Forelimb muscle (tissue), 1 donor: Measurements from ENCODE around the gene PRR20G. TPM values are rescaled to one million over a fixed set of nuclear protein-coding genes. Genes with fewer than 3 reads are reported as not detected.

Experiments
- DNase-seq: peaks from one replicate; pipeline ENCODE4 v3.0.0-alpha.2; 2013; ENCODE audit warnings: low read depth
- polyA plus RNA-seq: library from polyadenylated mRNA; unstranded; fragments of 120-200 nt; gene quantifications from one replicate; pipeline ENCODE4 v1.2.1, GENCODE V29; 2013; ENCODE audit not compliant: insufficient read length

Gene PRR20G
- polyA plus RNA-seq, 1 donor = not detected

DNA sequence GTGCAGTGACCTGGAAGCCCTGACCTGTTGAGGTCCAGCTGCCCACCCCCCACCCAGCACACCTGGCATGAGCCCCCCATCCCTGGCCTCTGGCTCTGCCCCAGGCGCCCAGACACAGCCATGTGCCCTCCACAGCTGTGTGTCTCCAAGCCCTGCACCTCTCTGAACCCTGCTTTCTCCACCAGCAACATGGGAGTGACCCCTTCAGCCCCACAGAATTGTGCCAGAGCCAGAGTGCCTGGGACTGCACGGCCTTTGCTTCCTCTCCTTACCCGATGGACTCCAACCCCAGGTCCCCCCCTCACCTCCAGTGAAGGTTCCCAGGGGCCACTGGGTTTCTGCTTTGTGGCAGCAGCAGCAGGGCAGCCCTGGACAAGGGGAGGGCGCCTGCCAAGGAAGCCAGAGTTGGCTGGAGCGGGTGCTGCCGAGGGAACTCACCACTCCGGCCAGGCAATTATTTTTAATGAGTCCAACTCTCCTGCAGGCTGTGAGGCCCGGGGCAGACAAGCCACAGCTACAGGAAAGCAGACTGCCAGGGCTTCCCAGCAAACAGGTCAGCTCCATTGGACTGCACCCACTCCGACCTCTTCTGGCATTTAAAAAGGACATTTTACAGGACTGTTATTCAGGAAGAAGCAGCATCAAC lies 24.1 kb downstream of the PRR20G start:
- no peak for DNase-seq

DNA sequence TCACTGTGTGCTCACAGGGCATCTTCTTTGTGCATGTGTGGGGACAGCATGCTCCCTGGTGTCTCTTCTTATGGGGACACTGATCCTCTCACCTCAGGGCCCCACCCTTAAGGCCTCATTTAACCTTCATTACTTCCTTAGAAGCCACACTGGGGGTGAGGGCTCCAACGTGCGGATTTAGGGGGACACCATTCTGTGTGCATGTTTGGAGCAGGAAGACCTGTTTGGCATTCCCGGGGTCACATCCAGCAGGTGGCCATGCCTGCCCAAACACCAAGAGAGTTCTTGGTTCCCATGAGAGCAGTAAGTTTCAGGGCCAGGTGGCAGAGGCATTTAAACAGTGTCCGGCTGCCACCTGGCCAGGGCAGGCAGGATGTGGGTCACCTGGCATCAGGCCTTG lies 24.8 kb downstream of the PRR20G start:
- DNase-seq = no peak

DNA sequence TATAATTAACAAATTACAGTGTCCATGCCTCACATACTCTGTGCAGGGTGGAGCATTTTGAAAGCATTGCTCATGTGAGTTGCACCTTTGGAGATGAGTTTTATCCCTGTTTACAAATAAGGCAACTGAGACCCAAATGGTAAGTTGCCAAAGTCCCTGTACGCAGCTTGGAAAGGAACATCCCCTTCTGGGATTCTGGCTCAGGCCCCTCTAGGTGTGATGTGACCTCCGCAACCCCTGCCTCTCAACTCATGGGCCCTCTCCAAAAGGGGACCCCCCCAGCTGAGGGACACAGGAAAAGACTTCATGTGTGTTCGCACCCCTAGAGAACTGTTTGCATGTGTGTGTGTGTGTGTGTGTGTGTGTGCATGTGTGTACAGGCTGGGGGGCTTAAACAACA lies 25.3 kb downstream of the PRR20G start:
- no peak for DNase-seq

DNA sequence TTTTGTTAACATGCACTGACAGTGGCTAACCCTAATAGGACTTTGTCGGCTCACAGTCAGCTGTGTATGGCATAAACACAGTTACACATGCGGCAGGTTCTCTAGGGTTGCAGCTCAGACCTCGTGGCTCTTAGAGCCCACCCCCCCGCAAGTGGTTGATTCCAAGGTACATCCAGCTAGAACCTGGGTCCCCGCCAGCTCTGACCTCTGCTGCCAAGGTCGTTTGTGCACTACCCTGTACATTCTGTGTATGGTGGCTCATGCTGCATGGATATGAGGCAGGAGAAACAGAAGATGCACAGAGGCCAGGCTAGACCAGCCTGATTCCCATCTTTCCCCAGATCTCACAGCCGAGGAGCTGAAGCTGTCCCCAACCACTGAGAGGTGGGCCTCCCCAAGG lies 25.9 kb downstream of the PRR20G start:
- DNase-seq = no peak

DNA sequence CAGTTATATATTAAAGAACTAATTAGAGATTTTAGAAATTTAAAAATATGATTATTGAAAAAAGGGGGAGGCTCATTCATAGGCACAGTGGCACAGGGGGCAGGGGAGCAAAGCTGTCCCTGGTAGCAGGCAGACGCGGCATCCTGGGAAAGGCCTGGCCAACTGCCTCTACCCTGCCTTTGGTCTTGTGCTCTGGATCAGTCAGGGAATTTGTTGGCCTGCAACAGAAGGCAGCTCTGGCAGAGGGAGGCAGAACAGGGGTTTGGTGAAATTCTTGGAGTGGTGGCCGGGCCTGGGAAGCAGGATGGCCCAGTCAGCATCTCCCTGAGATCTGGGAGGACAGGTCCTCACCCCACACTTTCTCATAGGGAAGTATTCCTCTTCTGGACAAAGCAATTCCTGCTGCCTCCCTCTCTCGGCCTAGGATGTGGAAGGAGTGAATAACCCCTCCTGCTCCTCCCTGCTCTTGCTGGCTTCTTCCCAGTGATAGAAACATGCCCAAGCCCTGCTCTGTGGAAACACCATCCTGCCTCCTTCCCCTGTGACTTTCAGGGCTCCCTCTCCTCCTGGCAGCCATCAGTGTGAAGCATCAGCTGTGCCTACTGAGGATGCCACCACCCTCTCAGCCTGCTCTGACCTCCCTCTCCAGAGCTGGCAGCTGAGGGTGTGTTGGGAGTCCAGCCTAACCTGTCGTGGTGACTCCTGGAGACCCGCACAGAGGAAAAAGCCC lies 26.9 kb downstream of the PRR20G start:
- no peak for DNase-seq

DNA sequence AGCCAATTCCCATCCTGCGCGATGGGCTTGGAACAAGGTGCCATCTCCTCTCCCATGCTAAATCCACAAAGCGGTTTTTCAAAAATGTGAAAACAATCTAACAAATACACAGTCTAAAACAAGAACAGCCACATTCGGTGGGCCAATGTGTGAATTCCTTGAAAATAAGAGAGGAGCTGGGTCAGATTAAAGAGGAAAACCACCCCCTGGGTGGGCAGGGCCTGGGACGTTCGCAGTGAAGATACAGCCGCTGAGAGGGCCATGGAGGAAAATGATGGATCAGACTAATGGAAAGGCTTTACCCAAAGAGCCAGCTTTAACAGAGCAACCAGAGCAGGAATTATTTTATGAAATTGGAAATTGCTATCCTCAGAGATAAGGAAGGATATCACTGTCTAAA lies 27.4 kb downstream of the PRR20G start:
- no peak for DNase-seq

DNA sequence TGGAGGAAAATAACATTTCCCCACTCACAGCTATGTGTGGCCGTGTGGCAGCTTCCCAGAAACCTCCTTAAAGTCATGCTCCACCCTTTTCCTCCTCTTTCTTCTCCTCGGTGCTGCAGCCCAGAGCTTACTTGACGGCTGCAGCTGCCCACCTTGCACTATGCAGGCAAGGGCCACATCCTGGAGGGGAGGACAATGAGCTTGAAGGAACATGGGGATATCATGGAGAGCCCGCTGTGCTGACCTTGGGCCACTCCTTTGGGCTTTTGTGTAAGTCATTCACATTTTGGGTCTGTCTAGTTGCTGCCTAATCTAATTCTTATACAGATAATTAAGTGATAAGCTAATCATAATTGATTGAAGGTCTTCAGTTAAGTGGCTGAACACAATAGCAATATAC lies 28.0 kb downstream of the PRR20G start:
- DNase-seq = no peak

DNA sequence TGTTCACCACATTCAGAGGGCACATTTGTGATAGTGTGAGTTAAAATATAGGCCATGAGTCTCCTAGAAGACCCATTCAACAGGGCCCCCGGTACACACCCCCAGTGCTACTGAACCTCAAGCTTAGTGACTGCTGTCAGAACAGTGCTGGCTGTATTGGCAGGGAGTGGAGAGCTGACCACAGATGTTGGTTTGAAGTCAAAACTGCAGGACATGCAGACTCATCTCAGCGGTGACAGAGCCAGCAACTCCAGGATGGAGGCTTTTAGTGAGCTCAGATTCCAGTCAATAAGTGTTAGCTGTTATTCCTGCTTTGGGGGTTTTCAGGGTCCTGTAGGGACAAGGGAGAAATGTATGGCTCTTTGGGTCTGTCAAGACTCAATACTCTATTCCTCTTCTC lies 29.1 kb downstream of the PRR20G start:
- DNase-seq = peak; percentile 13

DNA sequence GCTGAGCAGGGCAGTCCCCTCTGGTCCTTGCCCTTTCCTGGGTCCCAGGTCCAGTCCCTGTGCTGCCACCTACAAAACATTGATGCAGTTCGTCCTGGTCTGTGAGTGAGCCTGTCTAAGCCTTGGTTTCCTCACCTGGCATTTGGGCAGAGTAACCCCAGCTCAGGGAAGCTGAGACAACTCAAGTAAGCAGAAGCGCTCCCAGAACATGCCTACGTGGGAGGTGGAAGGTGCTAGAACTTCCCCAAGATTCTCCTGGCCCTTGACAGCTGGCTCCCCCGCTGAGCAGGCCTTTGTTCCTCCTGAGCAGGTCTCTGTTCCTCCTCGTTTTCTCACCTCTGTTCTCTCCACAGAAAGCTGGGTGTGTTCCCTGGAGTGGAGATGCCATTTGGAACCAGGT lies 30.5 kb downstream of the PRR20G start:
- no peak for DNase-seq

DNA sequence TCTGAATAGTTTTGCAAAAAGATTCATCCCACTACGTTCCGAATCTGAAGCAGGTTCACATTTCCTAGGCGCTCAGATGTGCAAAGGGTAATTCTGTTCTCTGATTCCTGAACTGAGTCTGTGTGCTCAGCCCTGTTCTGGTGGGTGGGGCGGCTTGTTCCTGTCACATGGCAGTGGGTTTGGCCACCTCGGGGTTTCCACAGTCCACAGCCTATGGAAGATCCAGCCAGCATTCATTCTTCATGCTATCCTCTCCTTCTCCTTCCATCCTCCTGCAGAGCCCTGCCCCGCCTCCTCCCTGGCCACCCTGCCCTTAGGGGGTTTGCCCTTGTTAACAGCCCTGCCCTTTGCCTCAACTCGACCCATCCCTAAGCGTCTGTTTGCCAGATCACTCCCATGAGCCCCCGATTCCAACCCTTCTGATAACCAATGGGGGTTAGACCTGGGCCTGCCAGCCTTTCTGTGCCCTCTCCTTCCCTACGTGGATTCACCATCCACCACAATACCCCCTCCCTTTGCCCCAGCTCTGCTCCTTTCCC lies 31.0 kb downstream of the PRR20G start:
- DNase-seq = no peak

DNA sequence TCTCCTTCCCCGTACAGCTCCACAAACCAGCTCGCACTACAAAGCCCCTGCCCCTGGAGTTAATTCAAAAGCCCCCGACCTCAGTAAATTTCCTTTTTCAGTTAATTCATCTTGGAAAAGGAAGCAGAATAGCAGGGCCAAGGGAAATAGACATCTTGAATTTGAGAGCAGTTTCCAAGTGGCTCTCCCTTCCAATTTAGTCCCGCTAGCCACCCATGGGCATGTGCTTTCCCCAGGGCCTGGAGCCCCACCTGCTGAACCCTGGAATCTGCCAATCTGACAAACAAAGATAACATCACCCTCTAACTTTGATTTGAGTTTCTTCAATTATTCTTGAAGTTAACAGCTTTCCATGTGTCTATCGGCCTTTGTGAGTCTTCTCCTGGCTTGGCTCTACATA lies 31.7 kb downstream of the PRR20G start:
- DNase-seq = no peak

DNA sequence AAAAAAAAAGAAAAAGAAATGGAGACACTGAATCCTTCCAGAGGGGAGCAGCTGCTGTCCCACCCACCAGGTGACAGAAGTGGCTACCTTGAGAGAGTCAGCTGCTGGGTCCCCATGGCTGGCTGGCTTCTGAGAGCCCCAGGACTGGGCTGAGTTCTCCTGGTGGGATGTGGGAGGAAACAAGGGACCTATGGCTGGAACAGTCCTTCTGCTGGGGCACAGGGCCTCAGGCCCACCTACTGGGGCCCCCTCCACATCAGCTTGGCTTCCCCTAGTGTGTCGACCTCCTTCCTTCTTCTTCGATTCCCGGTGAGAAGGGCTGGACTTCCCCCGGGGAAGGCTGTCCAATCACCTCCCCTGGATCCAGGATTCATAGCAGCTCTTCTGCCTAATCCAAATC lies 32.3 kb downstream of the PRR20G start:
- no peak for DNase-seq

DNA sequence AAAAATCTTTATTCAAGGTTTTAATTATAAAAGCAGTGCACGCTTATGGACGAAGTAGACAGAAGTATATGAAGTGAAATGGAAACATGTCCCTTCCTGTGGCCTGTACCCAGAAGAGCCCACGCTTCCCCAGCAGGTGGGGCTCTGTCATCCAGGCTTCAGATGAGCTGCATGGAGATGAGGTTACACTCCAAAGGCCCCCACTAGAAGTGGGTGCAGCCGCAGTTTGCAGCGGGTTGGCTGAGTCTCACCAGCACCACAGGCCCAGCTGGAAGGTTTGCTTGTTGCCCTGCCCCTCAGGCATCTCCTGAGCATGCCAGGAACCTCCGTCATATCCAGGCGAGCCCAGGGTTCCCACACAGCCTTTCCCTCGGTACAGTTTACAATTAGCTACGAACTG lies 33.1 kb downstream of the PRR20G start:
- no peak for DNase-seq

DNA sequence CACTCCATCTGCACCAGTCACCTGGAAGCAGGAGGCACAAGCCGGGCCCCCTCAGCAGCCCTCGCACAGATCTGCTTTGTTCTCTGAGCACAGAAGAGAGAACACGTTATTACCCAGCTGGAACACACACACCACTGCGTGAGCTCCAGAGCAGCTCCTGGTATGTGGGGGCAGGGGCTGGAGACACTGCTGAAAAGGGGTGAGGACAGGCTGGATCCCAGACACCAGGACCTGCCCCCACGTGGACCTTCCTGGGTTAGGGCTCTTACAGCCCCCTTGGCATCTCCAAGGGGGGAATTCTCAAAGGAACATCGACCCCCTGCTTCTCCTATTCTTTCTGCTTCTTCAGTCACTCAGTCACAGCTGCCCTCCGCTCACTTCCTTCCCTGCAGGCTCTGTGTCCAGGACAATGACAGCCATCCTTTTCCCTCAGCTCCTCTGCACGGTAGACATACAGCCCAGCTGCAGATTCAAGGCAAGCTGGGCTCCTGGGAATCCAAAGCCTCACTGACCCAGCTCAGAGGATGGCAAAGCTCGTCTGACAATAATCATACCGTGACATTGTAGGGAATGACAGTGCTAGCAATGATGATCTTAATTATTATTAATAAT lies 33.7 kb downstream of the PRR20G start:
- DNase-seq = no peak

DNA sequence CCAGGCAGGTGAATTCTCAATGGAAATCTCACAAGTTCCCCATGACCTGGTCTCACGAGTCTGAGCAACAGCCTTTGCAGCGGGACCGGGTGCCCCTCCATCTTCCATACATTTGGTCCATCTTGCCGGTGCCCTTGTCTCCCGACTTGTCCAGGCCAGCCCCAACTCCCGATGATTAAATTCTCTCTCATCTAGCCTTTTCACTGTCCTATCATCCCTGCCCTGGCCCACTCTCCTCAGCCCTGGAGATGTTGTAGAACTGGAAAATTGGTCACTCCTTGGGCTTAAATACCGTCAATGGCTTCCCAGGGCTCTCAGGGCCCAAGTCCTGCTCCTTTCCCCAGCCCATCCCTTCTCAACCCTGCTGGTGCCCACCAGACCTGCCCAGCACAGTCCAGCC lies 34.4 kb downstream of the PRR20G start:
- no peak for DNase-seq

DNA sequence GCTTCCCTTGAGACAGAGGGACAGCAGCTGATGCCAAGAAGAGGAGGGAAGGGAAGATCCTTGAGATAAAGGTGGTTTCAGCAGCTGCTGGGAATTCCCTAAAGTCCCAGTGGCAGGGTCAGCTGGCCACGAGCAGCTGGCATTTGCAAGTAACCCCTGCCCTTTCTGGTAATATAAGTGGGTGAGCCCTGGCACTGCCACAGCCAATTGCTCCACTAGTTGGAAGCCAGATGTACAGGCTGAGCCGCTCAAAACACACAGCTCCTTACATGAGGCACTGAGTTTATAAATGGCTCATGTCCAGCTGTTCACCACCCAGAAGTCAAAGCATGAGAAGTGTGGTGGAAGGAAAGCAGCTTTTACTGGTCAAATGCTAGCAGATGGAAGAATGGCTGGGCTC lies 35.4 kb downstream of the PRR20G start:
- no peak for DNase-seq

DNA sequence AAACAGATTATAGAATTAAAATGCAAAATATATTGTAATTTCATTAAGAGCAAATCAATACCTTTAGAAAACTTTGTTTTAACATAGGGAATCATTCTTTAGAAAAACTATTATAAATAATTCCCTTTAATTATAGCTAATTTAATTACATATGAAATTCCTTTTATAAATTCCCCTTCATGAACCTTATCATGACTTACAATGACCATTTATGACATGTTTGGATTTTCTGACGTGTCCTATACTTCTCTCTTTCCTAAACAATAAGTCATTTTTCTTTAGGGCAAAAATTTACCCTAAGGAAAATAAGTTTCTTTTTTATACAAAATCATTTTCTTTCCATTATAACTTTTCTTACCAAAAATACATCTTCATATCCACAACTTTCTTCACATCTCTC lies 37.8 kb downstream of the PRR20G start:
- no peak for DNase-seq

DNA sequence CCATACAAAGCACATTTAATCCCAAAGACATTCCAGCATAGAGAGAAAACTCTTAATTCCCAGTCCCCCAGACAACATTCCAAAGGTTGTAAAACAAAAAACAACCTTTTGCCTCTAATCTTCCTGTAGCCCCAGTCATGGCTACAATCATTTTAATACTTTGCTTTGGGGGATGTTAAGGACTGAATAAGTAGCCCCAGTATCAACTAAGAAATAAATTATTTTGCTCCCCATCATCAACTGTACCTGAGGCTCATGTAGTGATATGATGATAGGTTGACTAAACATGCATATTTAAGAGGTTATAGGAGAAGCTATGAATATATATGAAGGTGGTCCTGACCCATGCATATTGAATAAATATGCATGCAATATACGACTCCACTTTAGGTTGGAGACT lies 40.6 kb downstream of the PRR20G start:
- DNase-seq = no peak

DNA sequence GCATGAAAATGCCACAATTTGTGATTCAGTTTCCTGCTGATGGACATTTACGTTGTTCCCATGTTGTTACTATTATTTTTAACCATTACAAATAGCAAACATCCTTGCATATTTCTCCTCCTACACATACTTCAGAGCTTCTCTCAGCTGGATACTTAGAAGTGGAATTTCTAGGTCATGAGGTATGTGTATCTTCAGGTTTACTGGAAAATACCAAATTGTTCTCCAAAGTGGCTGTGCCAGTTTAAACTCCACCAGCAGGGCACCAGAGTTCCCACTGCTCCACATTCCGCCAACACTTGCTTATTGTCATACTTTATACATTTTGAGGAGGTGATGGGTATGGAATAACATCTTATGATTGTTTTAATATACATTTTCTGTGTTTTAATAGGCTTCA lies 49.2 kb downstream of the PRR20G start:
- no peak for DNase-seq

DNA sequence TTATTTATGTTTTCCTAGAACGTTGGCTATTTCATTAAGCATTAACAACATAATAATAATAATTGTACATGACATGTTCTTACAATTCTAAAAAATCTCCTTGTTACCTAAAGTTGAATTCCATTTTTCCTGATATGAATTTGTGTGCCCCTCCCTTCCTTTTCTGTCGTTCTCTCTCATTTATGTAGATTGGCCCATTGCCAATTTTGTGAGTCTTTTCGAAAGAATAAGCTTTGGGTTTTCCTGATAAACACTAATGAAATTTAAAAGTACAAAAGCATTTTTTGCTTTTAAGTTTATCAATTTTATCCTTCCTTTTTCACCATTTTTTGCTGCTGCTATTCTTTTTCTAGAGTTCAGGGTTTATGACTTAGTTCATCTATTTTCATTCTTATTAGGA lies 50.0 kb downstream of the PRR20G start:
- no peak for DNase-seq

DNA sequence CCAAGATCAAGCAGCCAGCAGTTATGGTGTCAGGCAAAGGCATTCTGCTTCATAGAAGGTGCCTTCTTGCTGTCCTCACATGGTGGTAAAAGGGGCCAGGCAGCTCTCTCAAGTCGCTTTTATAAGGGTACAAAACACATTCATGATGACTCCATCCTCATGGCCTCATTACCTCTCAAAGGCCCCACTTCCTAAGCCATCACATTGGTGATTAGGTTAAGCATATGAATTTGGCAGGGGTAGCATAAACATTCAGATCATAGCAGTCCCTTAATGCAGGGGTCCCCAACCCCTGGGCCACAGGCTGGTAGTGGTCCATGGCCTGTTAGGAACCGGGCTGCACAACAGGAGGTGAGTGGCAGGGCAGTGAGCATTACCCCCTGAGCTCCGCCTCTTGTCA lies 52.1 kb downstream of the PRR20G start:
- DNase-seq = no peak

DNA sequence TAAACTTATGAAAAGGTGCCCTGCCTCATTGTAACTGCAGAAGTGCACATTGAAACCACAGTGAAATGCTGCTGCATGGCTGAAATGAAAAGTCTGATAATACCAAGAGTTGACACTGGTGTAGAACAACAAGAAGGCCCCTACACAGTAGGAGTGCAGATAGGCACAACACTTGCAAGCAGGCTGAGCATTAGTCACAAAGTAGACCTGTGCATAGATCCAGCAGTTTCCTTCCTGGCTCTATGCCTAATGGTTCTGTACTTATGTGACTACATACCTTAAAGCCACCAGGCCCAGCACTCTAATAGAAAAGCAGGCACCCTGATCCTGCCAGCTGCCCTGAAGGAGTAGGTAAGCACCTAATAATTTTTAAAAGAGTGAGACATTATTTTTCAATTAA lies 53.1 kb downstream of the PRR20G start:
- no peak for DNase-seq
